Measurements from ENCODE around the gene MPPED1.

The MPPED1 gene

GRCh38 chr22:43447380-43447779, 35.6 kb downstream of the MPPED1 start:
- no peak for DNase-seq (ENCODE audit: low spot score)

GRCh38 chr22:43448048-43448447, 36.2 kb downstream of the MPPED1 start:
- DNase-seq (ENCODE audit: low spot score), result no peak

- DNase-seq (ENCODE audit: low spot score), result no peak
Measured at GRCh38 chr22:43449205-43449830, 37.5 kb downstream of the MPPED1 start.

GRCh38 chr22:43449831-43450225, 38.0 kb downstream of the MPPED1 start:
- no peak for DNase-seq (ENCODE audit: low spot score)

- no peak for DNase-seq (ENCODE audit: low spot score)
Measured at GRCh38 chr22:43451371-43452050, 39.7 kb downstream of the MPPED1 start.

GRCh38 chr22:43455846-43456245, 44.0 kb downstream of the MPPED1 start:
- DNase-seq (ENCODE audit: low spot score), result no peak

- DNase-seq (ENCODE audit: low spot score), result no peak
Measured at GRCh38 chr22:43457002-43457401, 45.2 kb downstream of the MPPED1 start.

- no peak for DNase-seq (ENCODE audit: low spot score)
Measured at GRCh38 chr22:43462701-43463100, 50.9 kb downstream of the MPPED1 start.

- no peak for DNase-seq (ENCODE audit: low spot score)
Measured at GRCh38 chr22:43464809-43465208, 53.0 kb downstream of the MPPED1 start.

- DNase-seq (ENCODE audit: low spot score), result no peak
Measured at GRCh38 chr22:43465291-43466015, 53.6 kb downstream of the MPPED1 start.

- DNase-seq (ENCODE audit: low spot score), result no peak
Measured at GRCh38 chr22:43466710-43467109, 54.9 kb downstream of the MPPED1 start.

GRCh38 chr22:43467216-43467940, 55.6 kb downstream of the MPPED1 start:
- no peak for DNase-seq (ENCODE audit: low spot score)

- no peak for DNase-seq (ENCODE audit: low spot score)
Measured at GRCh38 chr22:43470253-43470652, 58.4 kb downstream of the MPPED1 start.

GRCh38 chr22:43470941-43471585, 59.2 kb downstream of the MPPED1 start:
- no peak for DNase-seq (ENCODE audit: low spot score)

- DNase-seq (ENCODE audit: low spot score), result no peak
Measured at GRCh38 chr22:43471606-43472135, 59.9 kb downstream of the MPPED1 start.

GRCh38 chr22:43473031-43473430, 61.2 kb downstream of the MPPED1 start:
- DNase-seq (ENCODE audit: low spot score), result no peak

GRCh38 chr22:43473441-43473840, 61.6 kb downstream of the MPPED1 start:
- no peak for DNase-seq (ENCODE audit: low spot score)

- DNase-seq (ENCODE audit: low spot score), result no peak
Measured at GRCh38 chr22:43474161-43475101, 62.6 kb downstream of the MPPED1 start.

GRCh38 chr22:43475549-43476076, 63.8 kb downstream of the MPPED1 start:
- DNase-seq (ENCODE audit: low spot score), result no peak

- no peak for DNase-seq (ENCODE audit: low spot score)
Measured at GRCh38 chr22:43476341-43476740, 64.5 kb downstream of the MPPED1 start.

Measured in germinal center (tissue), 1 donor.